CD8-positive, alpha-beta memory T cell (primary cell): ENCODE data around the gene ROCK1. TPM values are rescaled to one million over a fixed set of nuclear protein-coding genes. Genes with fewer than 3 reads are reported as not detected.

ENCODE experiments used
- polyA plus RNA-seq: library from polyadenylated mRNA; unstranded; fragments of 300-500 nt; fragmentation: Illumina TruSeq; gene quantifications from one replicate; pipeline ENCODE4 v1.2.3, GENCODE V29; 2021
- total RNA-seq, 2 experiments: library from RNA; stranded (reverse); gene quantifications; one replicate each; pipeline ENCODE4 v1.2.3, GENCODE V29; 2021

ROCK1 gene
- total and polyA plus RNA-seq, 3 experiments from 2014 or later = 41.7 to 66.5 (median 62.0) TPM

Other genes with a start within 250 kb of the ROCK1 start
- gene GREB1L, start 130.4 kb upstream of the ROCK1 start, total RNA-seq = not detected
- 0.13 TPM for gene GREB1L, start 130.4 kb upstream of the ROCK1 start, polyA plus RNA-seq